K562 (cell line): Measurements from ENCODE around the gene GALNT13.

Experiments used
- ETV5 ChIP-seq: sonication (generic); formaldehyde crosslinking; IDR thresholded peaks from 2 replicates; pipeline ENCODE4 v1.4.0; 2020; ENCODE audit warnings: low read depth, mild to moderate bottlenecking, missing genetic modification reagents
- MYC ChIP-seq, 2 experiments: fragments of 250-450 bp in 1 of 2; sonication (Bioruptor Pico) in 1 of 2; IDR thresholded peaks; 2 replicates each; pipeline versions ENCODE4 v1.5.1 to v1.6.1; 2012 to 2021; ENCODE audit warnings: low read depth in 2 of 2, borderline replicate concordance in 1 of 2, improper control_type of control experiment in 1 of 2, low read length in 1 of 2, mild to moderate bottlenecking in 1 of 2, moderate library complexity in 1 of 2
- POLR2A ChIP-seq: fragments of 450-650 bp; conservative IDR thresholded peaks from 2 replicates; pipeline ENCODE4 v1.6.1; 2016
- YY1 ChIP-seq, 3 experiments: IDR thresholded peaks; 2 replicates each; pipeline ENCODE4 v1.6.1; 2011; ENCODE audit warnings: low read length in 2 of 3, mild to moderate bottlenecking in 2 of 3, moderate library complexity in 2 of 3, borderline replicate concordance in 1 of 3, control low read depth in 1 of 3, low read depth in 1 of 3; ENCODE audit not compliant: insufficient read depth in 3 of 3, insufficient replicate concordance in 2 of 3, control insufficient read depth in 1 of 3, insufficient read length in 1 of 3; ENCODE audit errors: extremely low read depth in 1 of 3

DNA sequence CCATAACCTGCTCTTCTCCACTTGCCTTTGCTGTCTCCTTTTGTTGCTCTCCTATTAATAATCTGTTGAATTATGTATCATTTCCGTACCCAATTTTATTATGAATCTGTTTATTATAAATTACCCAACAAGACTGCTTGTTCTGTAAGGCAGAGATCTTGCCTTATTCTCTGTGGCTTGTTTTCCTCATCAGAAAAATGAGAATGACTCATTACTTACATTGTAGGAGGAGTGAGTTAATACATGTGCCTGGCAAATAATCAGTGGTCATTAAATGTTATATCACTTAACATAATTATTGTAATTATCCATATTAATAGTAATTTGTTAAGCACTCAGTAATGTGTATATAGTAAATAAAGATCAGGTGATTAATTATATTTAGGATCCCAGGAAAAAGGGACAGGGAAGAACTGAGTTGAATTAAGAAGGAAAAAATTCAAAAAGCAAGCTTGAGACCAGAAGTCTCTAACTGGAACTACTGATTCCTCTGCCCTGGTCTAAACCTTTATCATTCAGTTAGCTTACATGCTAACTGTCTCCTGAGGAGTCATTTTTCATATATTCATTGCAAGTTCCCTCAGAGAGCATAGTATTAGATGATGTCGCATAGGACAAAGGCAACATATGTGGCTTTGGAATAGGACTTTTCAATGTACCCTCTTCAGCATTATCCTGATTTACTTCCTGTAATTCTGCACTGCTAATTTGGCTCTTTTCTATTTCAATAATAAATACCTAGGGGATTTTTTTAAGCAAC, 335.7 kb downstream of the GALNT13 start:
- TF ChIP-seq POLR2A: no peak
- no peak for TF ChIP-seq ETV5 (CRISPR knock-in tag)
- TF ChIP-seq YY1 (IDR thresholded peaks at IDR 0.05; ENCODE audit: borderline replicate concordance in 1 of 3, control insufficient read depth in 1 of 3, extremely low read depth in 1 of 3, insufficient read depth in 3 of 3, insufficient read length in 1 of 3, insufficient replicate concordance in 2 of 3, low read depth in 1 of 3, low read length in 2 of 3): no peak
- TF ChIP-seq MYC (IDR thresholded peaks at IDR 0.05; ENCODE audit: low read depth, low read length): no peak
- no peak for TF ChIP-seq MYC (CRISPR knock-in tag; IDR thresholded peaks at IDR 0.05; ENCODE audit: borderline replicate concordance, low read depth)
